ENCODE results near the gene MRPL58. TPM values are rescaled to one million over a fixed set of nuclear protein-coding genes. Genes with fewer than 3 reads are reported as not detected.
"Not testable (repeated sequence)": the region's sequence is repeated elsewhere in the genome, so short reads cannot be mapped to it uniquely, and the experiment has no call there.

The MRPL58 gene
- total RNA-seq, 1 experiment from 2014 or later = 99.0 TPM

DNA sequence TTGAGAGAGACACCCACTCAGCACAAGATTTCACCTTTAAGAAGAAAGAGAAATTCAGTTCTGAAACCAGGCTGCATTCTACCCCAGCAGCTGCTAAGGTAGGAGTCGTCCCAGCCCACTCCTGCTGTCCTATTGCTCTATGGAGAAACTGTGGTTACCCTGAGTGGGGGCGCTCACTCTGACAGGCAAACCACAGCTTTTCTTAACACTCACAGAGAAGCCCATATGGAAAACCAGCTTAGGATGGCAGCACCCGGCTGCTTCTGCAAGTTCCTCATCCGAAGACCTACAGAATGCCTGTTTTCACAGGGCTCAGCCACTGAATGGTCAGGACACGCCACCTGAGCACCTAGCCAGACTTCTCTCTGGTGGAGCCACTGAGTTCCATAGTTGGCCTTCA is 26.8 kb downstream of the MRPL58 start:
- DNase-seq (ENCODE audit: low spot score) = no peak
- in situ Hi-C loops (cut with HindIII; ENCODE audit: low sequenced_read_pairs) = no loop called here

DNA sequence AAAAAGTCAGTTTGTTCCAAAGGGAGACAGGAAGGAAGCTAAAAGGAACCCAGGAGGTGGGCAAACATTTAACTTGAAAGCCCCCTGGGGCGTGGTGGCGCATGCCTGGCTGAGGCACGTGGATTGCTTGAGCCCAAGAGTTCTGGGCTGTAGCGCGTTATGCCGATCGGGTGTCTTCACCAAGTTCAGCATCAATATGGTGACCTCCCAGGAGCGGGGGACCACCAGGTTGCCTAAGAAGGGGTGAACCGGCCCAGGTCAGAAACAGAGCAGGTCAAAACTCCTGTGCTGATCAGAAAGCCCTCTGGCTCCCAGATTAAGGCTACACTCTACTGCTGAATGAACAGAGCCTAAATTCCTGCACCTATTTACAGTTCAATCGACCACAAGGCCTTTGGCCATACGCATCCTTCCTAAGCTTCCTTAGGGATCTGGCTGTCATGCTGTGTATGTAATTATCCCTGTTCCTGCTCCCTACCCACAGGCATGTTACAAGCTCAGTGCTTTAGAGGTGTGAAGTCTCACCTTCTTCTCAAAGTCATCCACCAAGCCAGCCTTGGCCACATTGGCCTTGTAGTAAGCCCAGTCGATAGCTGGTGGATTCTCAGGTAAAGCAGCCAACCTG is 29.3 kb downstream of the MRPL58 start:
- in situ Hi-C loops (cut with HindIII; ENCODE audit: low sequenced_read_pairs) = no loop called here
- DNase-seq (ENCODE audit: low spot score) = no peak

- DNase-seq (ENCODE audit: low spot score); in situ Hi-C loops (cut with HindIII; ENCODE audit: low sequenced_read_pairs): not testable (repeated sequence)
Observed at GRCh38 chr17:75043789-75044188, 31.3 kb downstream of the MRPL58 start.

DNA sequence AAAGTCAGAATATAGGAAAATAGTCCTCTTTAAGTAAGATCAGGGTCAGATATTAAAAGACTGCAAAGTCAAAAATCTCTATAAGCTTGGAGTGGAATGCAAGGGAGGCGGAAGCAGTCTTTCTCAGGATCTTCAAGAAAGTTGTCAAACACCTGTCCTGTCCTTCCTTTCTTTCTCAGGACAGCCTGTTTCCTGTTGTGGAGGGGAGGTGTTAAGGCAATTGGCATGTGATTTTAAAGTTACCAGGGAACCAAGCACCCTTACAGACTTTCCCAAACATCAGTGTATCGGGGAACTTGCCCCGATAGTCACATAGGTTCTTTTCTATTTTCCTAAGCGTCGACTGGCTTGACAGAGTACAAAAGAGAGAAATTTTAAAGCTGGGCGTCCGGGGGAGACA is 32.2 kb downstream of the MRPL58 start:
- in situ Hi-C loops (cut with HindIII; ENCODE audit: low sequenced_read_pairs) = no loop called here
- DNase-seq (ENCODE audit: low spot score) = no peak

DNA sequence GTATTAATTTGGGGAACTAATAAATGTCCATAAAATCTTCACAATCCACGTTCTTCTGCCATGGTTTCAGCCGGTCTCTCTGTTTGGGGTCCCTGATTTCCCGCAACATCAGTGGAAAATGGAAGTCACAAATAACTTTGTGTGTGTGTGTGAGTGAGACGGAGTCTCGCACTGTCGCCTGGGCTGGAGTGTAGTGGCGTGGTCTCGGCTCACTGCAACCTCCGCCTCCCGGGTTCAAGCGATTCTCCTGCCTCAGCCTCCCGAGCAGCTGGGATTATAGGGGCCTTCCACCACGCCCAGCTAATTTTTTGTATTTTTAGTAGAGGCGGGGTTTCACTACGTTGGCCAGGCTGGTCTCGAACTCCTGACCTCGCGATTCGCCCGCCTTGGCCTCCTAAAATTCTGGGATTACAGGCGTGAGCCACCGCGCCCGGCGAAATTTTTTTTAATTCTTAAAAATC is 33.5 kb downstream of the MRPL58 start:
- in situ Hi-C loops (cut with HindIII; ENCODE audit: low sequenced_read_pairs); DNase-seq (ENCODE audit: low spot score): not testable (repeated sequence)

- in situ Hi-C loops (cut with HindIII; ENCODE audit: low sequenced_read_pairs) = no loop called here
Observed at GRCh38 chr17:75046407-75047289, 34.2 kb downstream of the MRPL58 start, which contains the start of the genes ATP5PD and KCTD2. Gene ATP5PD, minus strand, starts transcription at chr17:75046969. Its CDS starts 4,319 bp downstream, at chr17:75042650. Gene KCTD2, plus strand, starts transcription at chr17:75047225. Its CDS starts 26 bp downstream, at chr17:75047251.

GRCh38 chr17:75047398-75048098 is 35.1 kb downstream of the MRPL58 start:
- in situ Hi-C loops (cut with HindIII; ENCODE audit: low sequenced_read_pairs) = no loop called here

More at GRCh38 chr17:75046407-75047289, 34.2 kb downstream of the MRPL58 start, which contains the start of the genes ATP5PD and KCTD2:
- DNase-seq (ENCODE audit: low spot score) = peak; percentile 98

DNA sequence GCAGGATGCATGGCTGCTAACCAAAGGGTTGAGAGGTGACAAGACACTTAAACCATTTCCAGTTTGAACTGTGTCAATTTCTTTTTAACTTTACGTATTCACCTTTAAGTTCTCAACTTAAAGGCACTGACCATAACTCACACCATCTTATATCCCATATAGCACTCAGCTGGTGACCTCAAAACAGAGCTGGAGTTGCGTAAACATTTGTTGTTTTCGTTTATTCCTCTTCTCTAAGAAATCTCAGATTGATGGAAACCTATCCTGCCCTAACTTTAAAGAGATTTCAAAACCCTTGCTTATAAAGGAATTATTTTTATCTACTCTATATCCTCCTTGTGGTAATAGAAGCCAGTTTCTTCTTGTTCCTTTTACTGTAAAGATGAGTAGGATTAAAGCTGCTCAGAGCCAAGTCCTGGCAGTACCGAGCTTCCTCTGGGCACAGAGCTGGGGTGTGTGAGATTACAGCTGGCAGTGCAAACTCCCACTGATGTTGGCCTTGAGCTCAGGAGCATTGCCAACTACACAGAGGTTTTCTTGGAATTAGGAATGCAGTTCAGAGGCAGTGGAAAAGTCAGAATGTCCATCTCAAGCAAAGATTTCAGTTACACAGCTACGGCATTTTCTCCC is 35.9 kb downstream of the MRPL58 start:
- in situ Hi-C loops (cut with HindIII; ENCODE audit: low sequenced_read_pairs) = no loop called here
- peak; percentile 54 for DNase-seq (ENCODE audit: low spot score)

More at GRCh38 chr17:75047398-75048098, 35.1 kb downstream of the MRPL58 start:
- peak; percentile 67 for DNase-seq (ENCODE audit: low spot score)

GRCh38 chr17:75049057-75049456 is 36.6 kb downstream of the MRPL58 start:
- in situ Hi-C loops (cut with HindIII; ENCODE audit: low sequenced_read_pairs) = no loop called here
- peak; percentile 50 for DNase-seq (ENCODE audit: low spot score)

- in situ Hi-C loops (cut with HindIII; ENCODE audit: low sequenced_read_pairs) = no loop called here
- DNase-seq (ENCODE audit: low spot score) = peak; percentile 34
Observed at GRCh38 chr17:75049706-75050105, 37.2 kb downstream of the MRPL58 start.

DNA sequence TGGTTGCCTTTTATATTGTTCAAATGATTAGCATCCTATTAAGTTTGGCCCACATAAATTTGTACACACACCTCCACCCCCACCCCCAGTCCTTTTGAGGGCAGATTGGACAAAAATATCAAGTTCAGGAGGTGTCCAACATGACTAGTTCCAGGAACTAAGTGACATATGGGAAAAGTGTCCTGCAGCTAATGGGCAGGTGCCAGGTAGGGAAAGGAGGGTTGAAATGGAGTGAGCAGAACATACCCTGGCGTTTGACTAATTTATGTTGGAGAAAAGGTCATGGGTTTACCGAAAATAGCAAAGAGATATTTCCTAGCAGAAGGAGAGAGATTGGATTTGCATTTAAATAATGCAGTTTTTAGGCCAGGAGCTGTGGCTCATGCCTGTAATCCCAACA is 39.5 kb downstream of the MRPL58 start:
- in situ Hi-C loops (cut with HindIII; ENCODE audit: low sequenced_read_pairs) = no loop called here

GRCh38 chr17:75059369-75060345 is 47.2 kb downstream of the MRPL58 start:
- in situ Hi-C loops (cut with HindIII; ENCODE audit: low sequenced_read_pairs) = no loop called here
- DNase-seq (ENCODE audit: low spot score) = peak; percentile 90

More for the DNA sequence above, 39.5 kb downstream of the MRPL58 start:
- DNase-seq (ENCODE audit: low spot score) = peak; percentile 99

GRCh38 chr17:75060434-75061054 is 48.1 kb downstream of the MRPL58 start:
- in situ Hi-C loops (cut with HindIII; ENCODE audit: low sequenced_read_pairs) = no loop called here
- DNase-seq (ENCODE audit: low spot score) = no peak

DNA sequence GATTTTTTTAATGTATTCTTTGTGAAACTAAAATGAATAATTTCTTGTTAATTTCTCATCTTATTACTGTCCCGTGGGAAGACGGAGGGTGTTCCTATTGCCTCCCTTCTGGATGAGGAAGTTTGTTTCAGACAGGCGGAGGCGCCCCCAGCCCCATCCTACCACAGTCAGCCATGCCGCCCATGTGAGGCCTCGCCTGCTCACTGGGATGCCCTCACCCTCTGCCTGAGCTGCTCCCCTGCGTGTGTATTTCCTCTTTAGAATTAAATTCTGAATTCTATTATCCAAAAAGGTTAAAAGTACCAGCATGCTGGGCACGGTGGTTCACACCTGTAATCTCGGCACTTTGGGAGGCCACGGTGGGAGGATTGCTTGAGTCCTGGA is 48.6 kb downstream of the MRPL58 start:
- DNase-seq (ENCODE audit: low spot score) = no peak
- in situ Hi-C loops (cut with HindIII; ENCODE audit: low sequenced_read_pairs) = no loop called here

GRCh38 chr17:75061618-75062017 is 49.1 kb downstream of the MRPL58 start:
- in situ Hi-C loops (cut with HindIII; ENCODE audit: low sequenced_read_pairs) = no loop called here
- DNase-seq (ENCODE audit: low spot score) = no peak

DNA sequence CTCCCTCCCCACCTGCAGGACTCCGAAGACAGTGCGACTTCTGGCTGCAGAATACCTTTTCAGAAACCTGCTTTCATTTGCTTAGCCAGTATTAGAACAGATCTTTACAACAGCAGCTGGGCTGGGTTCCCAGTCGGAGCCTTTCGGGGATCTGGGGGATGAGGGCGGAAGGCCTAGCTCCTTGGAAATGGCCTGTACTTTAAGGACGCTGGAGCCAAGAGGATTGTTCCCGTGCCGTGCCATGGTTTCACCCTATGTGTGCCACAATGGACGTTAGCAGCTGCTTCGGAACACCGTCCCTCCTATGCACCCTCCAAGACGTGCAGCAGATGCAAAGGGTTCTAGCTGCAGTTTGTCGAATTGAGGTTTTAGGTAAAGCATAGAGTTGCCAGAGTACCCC is 50.7 kb downstream of the MRPL58 start:
- in situ Hi-C loops (cut with HindIII; ENCODE audit: low sequenced_read_pairs) = no loop called here
- no peak for DNase-seq (ENCODE audit: low spot score)

- DNase-seq (ENCODE audit: low spot score) = no peak
- in situ Hi-C loops (cut with HindIII; ENCODE audit: low sequenced_read_pairs) = no loop called here
Observed at GRCh38 chr17:75063626-75064025, 51.2 kb downstream of the MRPL58 start.

DNA sequence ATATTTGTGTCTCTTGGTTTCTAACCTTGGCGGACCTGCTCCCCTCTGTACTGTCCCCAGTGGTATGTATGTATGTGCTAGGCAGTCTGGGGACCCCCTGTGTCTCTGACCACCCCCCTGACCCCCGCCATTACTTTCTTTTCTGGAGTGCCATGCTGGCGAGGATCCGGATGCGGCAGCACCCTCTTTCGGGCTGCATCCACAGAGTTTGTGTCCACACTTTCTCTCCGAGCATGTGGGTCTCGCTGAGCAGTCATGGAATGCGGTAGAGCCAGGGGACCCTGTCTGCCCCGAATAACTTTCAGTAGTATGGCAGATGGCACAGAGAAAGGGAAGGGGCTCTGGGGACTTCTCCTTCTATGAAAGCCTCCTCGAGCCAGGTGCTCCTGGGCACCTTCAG is 51.6 kb downstream of the MRPL58 start:
- no peak for DNase-seq (ENCODE audit: low spot score)
- in situ Hi-C loops (cut with HindIII; ENCODE audit: low sequenced_read_pairs) = no loop called here
